Coronary artery (tissue), 2 donors: ENCODE measurements around the gene KMT5B.

Experiments used
- DNase-seq: peaks from one replicate; pipeline ENCODE4 v3.0.0-alpha.2; 2017; ENCODE audit warnings: low spot score
- H3K27ac ChIP-seq, 2 donors: fragments of 200-600 bp; sonication (generic); one replicate each; pipeline ENCODE4 v1.5.1; 2016 to 2019
- H3K4me3 ChIP-seq: fragments of 200-600 bp; sonication (generic); 2 replicates; pipeline ENCODE4 v1.5.1; 2016; ENCODE audit warnings: mild to moderate bottlenecking, moderate library complexity
- CTCF ChIP-seq: fragments of 200-600 bp; sonication (generic); IDR thresholded peaks from one replicate; pipeline ENCODE4 v1.5.1; 2019; ENCODE audit warnings: antibody characterized with exemption

The KMT5B gene

GRCh38 chr11:68140496-68141245 lies 72.4 kb downstream of the KMT5B start:
- TF ChIP-seq CTCF = no peak
- Histone ChIP-seq H3K27ac (no peak overlapping the region), H3K4me3 (no peak overlapping the region)
- DNase-seq = no peak

GRCh38 chr11:68138237-68138636 lies 74.9 kb downstream of the KMT5B start:
- no peak for DNase-seq
- Histone ChIP-seq H3K27ac (no peak overlapping the region), H3K4me3 (no peak overlapping the region)
- TF ChIP-seq CTCF = no peak

GRCh38 chr11:68137833-68138232 lies 75.3 kb downstream of the KMT5B start:
- no peak for DNase-seq
- Histone ChIP-seq H3K27ac (no peak overlapping the region), H3K4me3 (no peak overlapping the region)
- no peak for TF ChIP-seq CTCF

GRCh38 chr11:68136866-68137265 lies 76.2 kb downstream of the KMT5B start:
- no peak for DNase-seq
- no peak overlapping the region for H3K4me3 ChIP-seq
- TF ChIP-seq CTCF = no peak
- no peak overlapping the region for H3K27ac ChIP-seq

- peak; percentile 17 for DNase-seq
- no peak for TF ChIP-seq CTCF
- H3K4me3 ChIP-seq = no peak overlapping the region
Observed at GRCh38 chr11:68135161-68135560, 77.9 kb downstream of the KMT5B start.

GRCh38 chr11:68133761-68134160 lies 79.3 kb downstream of the KMT5B start:
- no peak overlapping the region for H3K27ac ChIP-seq
- H3K4me3 ChIP-seq = no peak overlapping the region
- TF ChIP-seq CTCF = no peak
- DNase-seq = peak; percentile 2

More at GRCh38 chr11:68135161-68135560, 77.9 kb downstream of the KMT5B start:
- no peak overlapping the region for H3K27ac ChIP-seq

GRCh38 chr11:68130121-68130520 lies 83.0 kb downstream of the KMT5B start:
- Histone ChIP-seq H3K4me3 (no peak overlapping the region), H3K27ac (no peak overlapping the region)
- DNase-seq = no peak
- no peak for TF ChIP-seq CTCF
